ENCODE measurements around the gene CGB2.
"Not testable (repeated sequence)": the region's sequence is repeated elsewhere in the genome, so short reads cannot be mapped to it uniquely, and the experiment has no call there.

Gene CGB2

DNA sequence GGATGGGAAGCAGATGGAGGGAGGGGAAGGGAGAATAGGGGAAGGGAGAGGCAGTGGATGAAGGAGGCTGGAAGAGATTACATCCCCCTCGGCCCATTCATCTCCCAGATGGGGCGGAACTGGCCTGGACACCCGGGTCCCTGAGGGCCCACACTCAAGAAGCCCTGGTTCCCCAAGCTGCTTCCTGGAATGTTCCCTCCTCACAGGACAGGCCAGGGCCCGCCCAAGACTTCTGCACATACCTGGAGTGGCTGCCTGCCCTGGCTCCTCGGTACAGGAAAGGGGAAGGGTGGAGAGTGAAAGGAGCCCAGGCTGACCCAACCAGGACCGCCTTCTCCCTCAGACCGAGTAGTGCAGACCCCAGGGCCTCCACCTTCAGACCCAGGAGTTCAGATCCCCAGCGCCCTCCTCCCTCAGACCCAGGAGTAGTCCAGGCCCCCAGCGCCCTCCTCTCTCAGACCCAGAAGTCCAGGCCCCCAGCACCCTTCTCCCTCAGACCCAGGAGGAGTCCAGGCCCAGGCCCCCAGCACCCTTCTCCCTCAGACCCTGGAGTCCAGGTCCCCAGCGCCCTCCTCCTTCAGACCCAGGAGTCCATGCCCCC is 32.4 kb downstream of the CGB2 start:
- DNase-seq (ENCODE audit: low read depth, low spot score) = no peak
- H3K27ac ChIP-seq = peak overlapping the region; percentile 92

DNA sequence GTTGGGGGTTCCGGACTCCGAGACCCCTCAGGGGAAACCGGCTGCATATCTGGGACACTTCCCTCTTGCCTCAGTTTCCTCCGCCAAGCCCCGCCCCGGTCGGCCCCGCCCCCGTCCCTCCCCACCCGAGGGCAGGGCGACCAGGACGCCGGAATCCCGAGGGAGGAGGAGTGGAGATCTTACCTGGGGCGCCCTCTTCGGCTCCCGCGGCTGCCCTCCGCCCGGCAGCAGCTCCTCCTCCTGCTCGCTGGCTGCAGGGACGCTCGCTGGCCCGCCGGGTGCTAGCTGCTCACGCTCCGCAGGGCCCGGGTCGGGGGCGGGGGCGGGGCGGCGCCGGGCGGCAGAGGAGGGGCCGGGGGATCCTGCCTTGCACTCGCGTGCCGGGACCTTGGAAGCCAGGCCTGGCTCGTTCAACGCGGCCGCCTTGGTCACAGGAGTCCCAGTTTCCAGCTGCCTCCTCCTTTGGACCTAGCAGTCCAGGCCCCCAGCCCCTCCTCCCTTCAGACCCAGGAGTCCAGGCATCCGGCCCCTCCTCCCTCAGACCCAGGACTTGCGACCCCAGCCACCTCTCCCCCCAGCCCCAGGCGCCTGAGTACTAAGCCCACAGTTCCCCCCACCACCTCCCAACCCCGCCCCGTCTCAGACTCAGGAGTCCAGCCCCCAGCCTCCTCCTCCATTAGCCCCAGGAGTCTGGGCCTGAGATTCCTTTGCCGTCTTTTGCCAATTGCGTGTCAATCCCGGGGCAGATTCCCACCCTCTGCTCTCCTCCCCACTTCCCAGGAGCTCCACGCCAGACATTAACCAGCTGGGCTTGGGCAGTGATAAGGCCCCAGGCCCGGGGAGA is 33.3 kb downstream of the CGB2 start, which contains the start of gene NTF4:
NTF4 (minus strand) TSS at position 51 of the 844 bp plus-strand sequence. CDS start 2,821 bp downstream, outside the sequence.
- no peak for DNase-seq (ENCODE audit: low read depth, low spot score)

DNA sequence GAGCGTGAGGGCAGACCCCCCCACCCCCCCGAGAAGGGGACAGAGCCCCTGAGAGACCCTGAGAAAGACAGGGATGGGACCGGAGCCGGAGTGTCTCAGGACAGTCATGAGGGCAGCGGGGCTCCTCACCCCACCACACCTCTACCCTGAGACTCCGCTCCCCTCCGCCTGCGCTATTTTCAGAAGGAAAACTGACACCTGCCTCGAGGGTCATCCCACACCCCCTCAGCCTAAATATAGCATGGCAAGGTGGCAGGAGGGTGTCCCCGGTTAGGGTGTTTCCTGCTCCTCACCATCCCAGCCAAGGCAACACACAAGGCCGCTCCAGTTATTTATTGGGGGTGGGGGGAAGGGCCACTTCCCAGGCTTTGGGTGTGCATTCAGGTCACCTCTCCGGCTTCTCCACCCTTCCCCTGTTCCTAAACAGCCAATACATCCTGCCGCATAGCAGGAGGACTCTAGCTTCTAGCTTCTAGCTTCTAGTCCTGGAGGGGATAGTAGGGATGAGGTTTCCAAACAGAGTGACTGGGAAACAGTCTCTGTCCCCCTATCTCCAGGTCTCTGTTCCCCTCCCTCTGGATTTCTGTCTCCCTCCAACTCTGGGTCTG is 34.3 kb downstream of the CGB2 start:
- DNase-seq (ENCODE audit: low read depth, low spot score) = no peak

More for the DNA sequence above, 33.3 kb downstream of the CGB2 start, which contains the start of gene NTF4:
- H3K27ac ChIP-seq = peak within 1 kb of the TSS; percentile 92

DNA sequence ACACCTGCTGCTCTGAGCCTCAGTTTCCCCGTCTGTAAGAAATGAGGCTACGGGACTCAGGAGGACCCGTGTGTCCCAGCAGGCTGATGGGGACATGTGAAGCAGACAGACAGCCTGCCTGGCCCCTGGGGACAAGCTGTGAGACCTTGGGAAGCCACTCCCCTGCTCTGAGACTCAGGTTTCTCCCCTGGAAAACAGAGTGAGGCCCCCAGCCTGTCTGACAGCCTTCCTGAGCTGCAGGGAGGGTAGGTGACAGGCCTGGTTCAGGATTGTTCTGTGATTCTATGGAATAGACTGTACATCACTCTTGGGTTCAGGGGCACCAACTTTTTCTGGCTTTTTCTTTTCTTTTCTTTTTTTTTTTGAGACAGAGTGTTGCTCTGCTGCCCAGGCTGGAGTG is 35.9 kb downstream of the CGB2 start:
- no peak overlapping the region for H3K27ac ChIP-seq
- no peak for DNase-seq (ENCODE audit: low read depth, low spot score)

More for the DNA sequence above, 34.3 kb downstream of the CGB2 start:
- no peak overlapping the region for H3K27ac ChIP-seq

DNA sequence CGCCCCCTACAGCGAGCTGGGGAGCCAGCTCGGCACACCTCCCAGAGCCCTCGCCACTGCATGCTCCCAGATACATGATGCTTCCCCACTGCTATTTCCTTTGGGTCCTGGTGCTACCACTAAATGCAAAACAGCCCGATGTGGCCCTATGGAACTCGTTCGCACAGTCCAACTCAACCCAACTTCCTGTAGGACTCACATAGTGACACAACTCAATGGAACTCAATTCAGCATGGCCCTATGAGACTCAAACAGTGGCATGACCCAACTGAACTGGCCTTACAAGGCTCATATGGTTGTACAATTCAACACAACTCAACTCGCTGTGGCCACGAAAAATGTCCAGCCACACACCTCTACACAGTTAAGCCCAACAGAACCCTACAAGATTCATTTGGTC is 37.3 kb downstream of the CGB2 start:
- H3K27ac ChIP-seq = no peak overlapping the region
- DNase-seq (ENCODE audit: low read depth, low spot score) = no peak

DNA sequence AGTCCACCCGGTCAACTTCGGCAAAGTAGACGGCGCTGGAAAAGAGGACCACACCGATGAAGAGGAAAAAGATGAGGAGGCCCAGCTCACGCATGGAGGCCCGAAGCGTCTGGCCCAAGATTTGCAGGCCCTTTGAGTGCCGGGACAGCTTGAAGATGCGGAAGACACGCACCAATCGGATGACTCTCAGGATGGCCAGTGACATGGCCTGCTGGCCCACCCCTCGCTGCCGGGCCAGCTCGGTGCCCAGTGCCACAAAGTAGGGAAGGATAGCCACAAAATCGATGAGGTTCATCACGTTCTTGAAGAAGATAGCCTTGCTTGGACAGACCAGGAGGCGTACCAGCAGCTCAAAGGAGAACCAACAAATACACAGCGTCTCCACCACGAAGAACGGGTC is 38.7 kb downstream of the CGB2 start:
- H3K27ac ChIP-seq = no peak overlapping the region
- no peak for DNase-seq (ENCODE audit: low read depth, low spot score)

DNA sequence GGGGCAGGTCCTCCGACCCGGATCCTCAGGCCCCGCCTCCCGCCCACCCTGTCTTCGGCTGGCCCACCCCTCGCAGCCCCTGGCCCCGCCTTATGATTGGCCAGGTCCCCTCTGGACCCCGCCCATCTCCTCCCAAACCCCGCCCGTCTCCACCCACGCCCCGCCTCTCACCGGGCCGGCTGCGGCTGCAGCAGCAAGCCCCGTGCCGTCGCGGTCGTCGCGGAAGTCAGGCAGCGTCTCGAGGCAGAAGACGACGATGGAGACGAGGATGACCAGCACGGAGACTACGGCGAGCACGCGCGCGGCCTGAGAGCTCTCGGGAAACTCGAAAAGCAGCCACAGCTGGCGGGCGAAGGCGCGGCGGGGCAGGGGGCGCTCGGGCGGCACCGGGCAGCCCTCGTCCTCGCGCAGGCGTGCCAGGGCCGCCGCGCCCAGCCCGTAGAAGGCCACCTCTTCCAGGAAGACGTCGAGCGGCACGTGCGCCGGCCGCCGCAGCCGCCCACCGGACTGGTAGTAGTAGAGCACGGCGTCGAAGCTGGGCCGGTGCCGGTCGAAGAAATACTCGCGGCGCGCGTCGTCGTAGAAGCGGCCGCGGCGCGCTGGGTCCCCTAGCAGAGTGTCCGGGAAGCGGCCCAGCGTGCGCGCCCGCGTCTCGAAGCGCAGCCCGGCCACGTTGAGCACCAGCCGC is 40.3 kb downstream of the CGB2 start:
- DNase-seq (ENCODE audit: low read depth, low spot score) = no peak
- H3K27ac ChIP-seq = no peak overlapping the region

DNA sequence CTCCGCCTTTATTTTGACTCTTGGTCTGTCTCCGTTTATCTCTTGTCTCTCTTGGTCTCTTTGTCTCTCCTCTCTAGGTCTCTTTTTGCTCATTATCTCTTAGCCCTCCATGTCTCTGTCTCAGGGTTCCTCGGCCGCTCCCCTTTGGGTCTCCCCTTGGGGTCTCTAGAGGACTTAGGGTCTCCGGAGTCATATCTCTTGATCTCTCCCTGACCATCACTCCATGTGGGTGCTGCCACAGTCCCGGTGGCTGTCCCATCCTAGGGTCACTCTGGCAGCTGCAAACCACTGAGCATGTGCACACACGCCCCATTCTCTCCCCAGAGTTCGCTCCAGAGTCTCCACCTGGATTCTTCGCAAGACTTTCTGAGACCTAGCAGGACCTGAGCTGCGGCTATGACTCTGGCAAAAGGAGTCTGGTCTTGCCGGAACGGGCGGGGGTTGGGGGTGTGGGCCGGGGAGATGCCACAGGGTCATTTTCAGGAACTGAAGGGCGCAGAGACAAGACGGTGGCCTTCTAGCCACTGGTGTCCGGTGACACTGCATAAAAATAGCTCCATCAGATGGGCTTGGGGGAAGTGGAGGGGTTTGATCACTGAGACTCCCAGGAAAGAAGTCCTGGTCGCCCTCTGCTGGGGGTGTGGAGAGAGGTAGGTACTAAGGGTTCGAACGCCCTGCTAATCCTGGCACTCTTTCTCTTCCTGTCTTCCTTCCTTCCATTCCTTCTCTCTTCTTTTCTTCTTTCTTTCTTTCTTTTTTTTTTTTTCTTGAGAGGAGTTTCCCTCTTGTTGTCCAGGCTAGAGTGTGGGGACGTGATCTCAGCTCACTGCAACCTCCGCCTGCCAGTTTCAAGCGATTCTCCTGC is 42.1 kb downstream of the CGB2 start:
- no peak overlapping the region for H3K27ac ChIP-seq
- no peak for DNase-seq (ENCODE audit: low read depth, low spot score)

DNA sequence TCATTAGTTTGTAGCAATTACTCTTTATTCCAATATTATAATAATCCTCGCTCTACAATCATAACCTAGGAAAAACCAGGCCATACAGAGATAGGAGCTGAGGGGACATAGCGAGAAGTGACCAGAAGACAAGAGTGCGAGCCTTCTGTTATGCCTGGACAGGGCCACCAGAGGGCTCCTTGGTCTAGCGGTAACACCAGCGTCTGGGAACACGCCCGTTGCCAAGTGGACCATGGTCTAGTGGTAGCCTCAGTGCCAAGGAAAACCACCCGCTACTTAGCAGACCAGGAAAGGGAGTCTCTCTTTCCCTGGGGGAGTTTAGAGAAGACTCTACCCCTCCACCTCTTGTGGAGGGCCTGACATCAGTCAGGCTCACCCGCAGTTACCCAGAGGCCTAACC is 43.2 kb downstream of the CGB2 start:
- H3K27ac ChIP-seq; DNase-seq (ENCODE audit: low read depth, low spot score): not testable (repeated sequence)

DNA sequence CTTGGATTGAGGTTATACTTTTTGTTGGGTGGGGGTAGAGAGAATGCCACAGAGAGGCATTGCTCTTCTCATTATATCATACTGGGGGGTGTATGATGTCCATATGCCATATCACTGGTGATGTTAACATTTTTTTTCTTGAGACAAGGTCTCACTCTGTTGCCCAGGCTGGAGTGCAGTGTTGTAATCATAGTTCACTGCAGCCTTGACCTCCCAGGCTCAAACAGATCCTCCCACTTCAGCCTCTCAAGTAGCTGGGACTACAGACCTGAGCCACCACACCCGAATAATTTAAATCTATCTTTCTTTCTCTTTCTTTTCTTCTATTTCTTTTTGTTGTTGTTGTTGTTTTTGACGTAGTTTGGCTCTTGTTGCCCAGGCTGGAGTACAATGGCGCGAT is 48.7 kb downstream of the CGB2 start:
- no peak for DNase-seq (ENCODE audit: low read depth, low spot score)
- no peak overlapping the region for H3K27ac ChIP-seq

DNA sequence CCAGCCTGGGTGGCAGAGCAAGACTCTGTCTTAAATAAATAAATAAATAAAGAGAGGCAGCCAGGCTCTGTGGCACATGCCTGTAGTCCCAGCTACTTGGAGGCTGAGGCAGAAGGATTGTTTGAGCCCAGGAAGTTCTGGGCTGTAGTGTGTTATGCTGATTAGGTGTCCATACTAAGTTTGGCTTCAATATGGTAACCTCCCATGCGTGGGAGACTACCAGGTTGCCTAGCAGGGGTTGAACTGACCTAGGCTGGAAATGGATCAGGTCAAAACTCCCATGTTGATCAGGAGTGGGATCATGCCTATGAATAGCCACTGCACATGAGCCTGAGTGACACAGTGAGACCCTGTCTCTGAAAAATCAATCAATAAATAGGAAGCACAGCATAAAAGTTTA is 49.6 kb downstream of the CGB2 start:
- H3K27ac ChIP-seq = no peak overlapping the region
- DNase-seq (ENCODE audit: low read depth, low spot score) = no peak

Data from epithelial cell of prostate (primary cell).